B cell (primary cell): ENCODE measurements around the gene NAV1. TPM values are rescaled to one million over a fixed set of nuclear protein-coding genes. Genes with fewer than 3 reads are reported as not detected.

Experiments
- ATAC-seq: fragments of 200-7000 bp; cut with Tn5 transposase; one replicate; pipeline ENCODE4 v1.10.0; 2021; ENCODE audit warnings: low read depth, mild to moderate bottlenecking, moderate number of reproducible peaks, moderate library complexity
- CTCF ChIA-PET: fragments of 350-600 bp; sonication (Branson Sonifier 250); formaldehyde crosslinking; loops from one replicate; lab custom pipeline; 2021; ENCODE audit warnings: antibody characterized with exemption, inconsistent platforms; lab: Charles Lee
- POLR2A ChIA-PET: fragments of 350-600 bp; sonication (Branson Sonifier 250); formaldehyde crosslinking; loops from one replicate; lab custom pipeline; 2021; ENCODE audit warnings: antibody characterized with exemption; lab: Charles Lee
- DNase-seq: peaks from one replicate; pipeline ENCODE4 v3.0.0; 2013
- H2AFZ ChIP-seq: 2 replicates; pipeline ENCODE4 v1.6.1; 2012; ENCODE audit warnings: mild to moderate bottlenecking, low read depth, low read length; ENCODE audit not compliant: insufficient read depth, poor library complexity, severe bottlenecking
- H3K27ac ChIP-seq, 2 donors: 1 replicate in 1 of 2; 2 replicates in 1 of 2; pipeline ENCODE4 v1.5.1; 2012 to 2013; ENCODE audit warnings: low read length in 2 of 2, mild to moderate bottlenecking in 2 of 2, moderate library complexity in 1 of 2
- H3K27me3 ChIP-seq, 4 experiments: fragments of 200-600 bp in 1 of 4; sonication (generic) in 1 of 4; replicated peaks in 1 of 4; 1 replicate in 2 of 4; 2 replicates in 2 of 4; pipeline versions ENCODE4 v1.6.1 to v1.7.0; 2013 to 2016; ENCODE audit warnings: low read length in 3 of 4, mild to moderate bottlenecking in 2 of 4, mixed read lengths in 1 of 4, moderate library complexity in 1 of 4; ENCODE audit not compliant: insufficient read depth in 4 of 4, control insufficient read depth in 3 of 4; ENCODE audit errors: control extremely low read depth in 1 of 4
- H3K36me3 ChIP-seq, 2 experiments: replicated peaks in 1 of 2; 1 replicate in 1 of 2; 2 replicates in 1 of 2; pipeline versions ENCODE4 v1.6.1 to v1.7.1; 2013; ENCODE audit warnings: low read length in 1 of 2; ENCODE audit not compliant: insufficient read depth in 2 of 2, control insufficient read depth in 1 of 2; ENCODE audit errors: control extremely low read depth in 1 of 2, extremely low read depth in 1 of 2
- H3K4me1 ChIP-seq, 2 donors: fragments of 200-600 bp in 1 of 2; sonication (generic) in 1 of 2; 1 replicate in 1 of 2; 2 replicates in 1 of 2; pipeline versions ENCODE4 v1.5.1 to v1.6.1; 2013 to 2017; ENCODE audit warnings: low read length in 2 of 2; ENCODE audit not compliant: control insufficient read depth in 2 of 2, insufficient read depth in 2 of 2
- H3K4me2 ChIP-seq: replicated peaks from 2 replicates; pipeline ENCODE3; 2012; ENCODE audit warnings: mild to moderate bottlenecking, low read depth, low read length; ENCODE audit not compliant: poor library complexity, severe bottlenecking
- H3K4me3 ChIP-seq, 5 experiments: fragments of 200-600 bp in 1 of 5; sonication (generic) in 1 of 5; 1 replicate in 3 of 5; 2 replicates in 2 of 5; pipeline versions ENCODE4 v1.5.1 to v1.7.0; 2011 to 2016; ENCODE audit warnings: low read length in 4 of 5, mild to moderate bottlenecking in 4 of 5, low read depth in 2 of 5, control low read depth in 1 of 5, moderate library complexity in 1 of 5; ENCODE audit not compliant: insufficient read depth in 1 of 5; ENCODE audit errors: control extremely low read depth in 1 of 5, extremely low read depth in 1 of 5
- H3K79me2 ChIP-seq: fragments of 200-600 bp; sonication (generic); one replicate; pipeline ENCODE4 v1.6.0; 2016; ENCODE audit warnings: low read length; ENCODE audit not compliant: control insufficient read depth, insufficient read depth
- H3K9ac ChIP-seq: fragments of 200-600 bp; sonication (generic); 2 replicates; pipeline ENCODE4 v1.6.1; 2017; ENCODE audit warnings: mild to moderate bottlenecking, low read length, moderate library complexity
- H3K9me3 ChIP-seq, 3 donors: one replicate each; pipeline versions ENCODE4 v1.6.1 to v1.7.1; 2013; ENCODE audit warnings: low read length in 2 of 3; ENCODE audit not compliant: control insufficient read depth in 2 of 3, insufficient read depth in 1 of 3; ENCODE audit errors: control extremely low read depth in 1 of 3
- H4K20me1 ChIP-seq: 2 replicates; pipeline ENCODE4 v1.6.0; 2012; ENCODE audit warnings: mild to moderate bottlenecking, low read length; ENCODE audit not compliant: insufficient read depth, control insufficient read depth, poor library complexity, severe bottlenecking
- H3K27ac Mint-ChIP-seq: one replicate; pipeline ENCODE4 v1.8.0; 2021; ENCODE audit warnings: mixed read lengths
- H3K27me3 Mint-ChIP-seq: one replicate; pipeline ENCODE4 v1.8.0; 2021; ENCODE audit warnings: mixed read lengths
- H3K4me1 Mint-ChIP-seq: one replicate; pipeline ENCODE4 v1.8.0; 2021; ENCODE audit warnings: mixed read lengths
- H3K4me3 Mint-ChIP-seq: one replicate; pipeline ENCODE4 v1.8.0; 2021; ENCODE audit warnings: mixed read lengths
- H3K9me3 Mint-ChIP-seq: one replicate; pipeline ENCODE4 v1.8.0; 2022; ENCODE audit warnings: mixed read lengths; ENCODE audit not compliant: insufficient read depth
- EZH2 ChIP-seq: IDR thresholded peaks from 2 replicates; pipeline ENCODE4 v1.6.1; 2012; ENCODE audit warnings: borderline replicate concordance, low read depth, mild to moderate bottlenecking, moderate library complexity, low read length; ENCODE audit not compliant: insufficient read depth, poor library complexity, severe bottlenecking
- WGBS: methylation state at CpG from one replicate; pipeline ENCODE4 v1.1.5; 2013; ENCODE audit warnings: missing lambda C conversion rate; ENCODE audit not compliant: insufficient coverage; 5-methylcytosine and 5-hydroxymethylcytosine counted together
- intact Hi-C: fragments of 100-400 bp; cut with micrococcal nuclease; formaldehyde crosslinking; loops from one replicate; pipeline ENCODE4 v1.10.0; 2022
- polyA minus RNA-seq: library from RNA; depleted of rRNA, polyadenylated mRNA; stranded (reverse); fragments of >200 nt; gene quantifications from 2 replicates; pipeline ENCODE4 v1.2.3, GENCODE V29; 2012
- polyA plus RNA-seq: library from polyadenylated mRNA; depleted of rRNA; stranded (reverse); fragments of >200 nt; gene quantifications from 2 replicates; pipeline ENCODE4 v1.2.3, GENCODE V29; 2012
- total RNA-seq, 2 donors: library from RNA; stranded (reverse); fragments of 120-200 nt in 1 of 2; gene quantifications; 1 replicate in 1 of 2; 2 replicates in 1 of 2; pipeline versions ENCODE4 v1.2.3 to v1.2.4, GENCODE V29; 2013 to 2022
- TF ChIP-seq, protein P1 (sequence below): fragments of 200-600 bp; IDR thresholded peaks from one replicate; pipeline ENCODE4 v1.8.0; 2022; ENCODE audit warnings: antibody characterized with exemption, mild to moderate bottlenecking

Gene NAV1
- total RNA-seq, result 4.3 and 4.7 TPM in 2 replicates
- 2.2 TPM for total RNA-seq (2013)
- 1.5 and 1.6 TPM in 2 replicates for polyA plus RNA-seq
- polyA minus RNA-seq, result 1.2 and 2.6 TPM in 2 replicates

DNA sequence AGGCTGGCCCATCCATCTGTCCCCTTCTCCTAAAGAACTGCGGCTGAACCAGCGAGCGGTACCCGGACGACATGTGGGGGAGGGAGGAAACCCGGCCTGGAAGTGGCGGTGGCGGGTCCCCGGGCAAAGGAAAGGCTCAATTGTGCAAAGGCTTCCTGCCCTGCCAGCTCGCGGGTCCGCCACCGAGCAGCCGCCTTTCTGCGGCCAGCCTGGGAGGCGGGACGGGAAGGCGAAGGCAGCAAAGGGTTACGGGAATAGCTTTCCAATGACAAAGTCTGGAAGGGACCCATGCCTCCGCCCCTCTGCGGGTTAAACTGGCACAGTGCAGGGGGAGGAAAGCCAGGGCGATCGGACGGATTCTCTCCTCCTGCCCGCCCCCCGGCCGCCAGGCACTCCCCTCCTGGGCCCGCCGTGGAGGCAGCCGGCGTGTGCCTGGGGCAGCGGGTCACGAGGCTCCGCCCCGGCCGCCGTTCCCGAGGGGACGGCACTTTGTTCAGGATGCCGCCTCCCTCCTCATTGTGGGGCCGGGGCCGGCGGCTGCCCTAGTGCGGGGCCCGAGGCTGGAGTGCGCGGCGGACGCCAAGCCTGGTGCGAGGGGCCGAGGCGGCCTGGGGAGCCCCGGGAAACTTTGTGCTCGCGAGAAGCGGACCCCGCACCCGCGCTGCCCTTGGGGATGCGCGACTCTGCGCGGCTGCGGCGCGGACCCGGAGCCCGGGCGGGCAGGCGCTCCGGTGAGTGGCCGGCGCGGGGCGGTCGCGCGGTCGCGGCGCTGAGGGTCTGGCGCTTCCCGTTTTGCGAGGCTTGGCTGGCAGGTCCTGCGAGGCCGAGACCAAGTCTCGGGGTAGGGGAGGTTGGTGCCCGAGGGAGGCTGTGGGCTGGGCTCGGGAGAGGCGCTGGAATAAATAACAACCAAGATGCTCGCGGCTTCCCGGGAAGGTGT, at the start of gene NAV1:
Gene NAV1 (plus strand): TSS at position 516 of the 940 bp plus-strand sequence. CDS start 83,758 bp downstream, outside the sequence.
- H3K27ac Mint-ChIP-seq, result no peak within 1 kb of the TSS
- ATAC-seq (peak; percentile 23), DNase-seq (peak; percentile 34)

More for the DNA sequence above, at the start of gene NAV1:
- Histone ChIP-seq H3K36me3 (no peaks in the 10 kb centered on the region), H3K9me3 (peaks cover 0 to 10% (median 0%) of the 10 kb centered on the region in 3 donors), H3K4me1 (peaks cover 22 to 39% of the 10 kb centered on the region in 2 donors), H3K4me2 (peak within 1 kb of the TSS; percentile 87), H3K27ac (no peak within 1 kb of the TSS), H3K4me3 (peak within 1 kb of the TSS in 4 of 5 experiments; percentile 17 to 55 (median 43)), H2AFZ (peak within 1 kb of the TSS; percentile 58), H4K20me1 (no peaks in the 10 kb centered on the region), H3K79me2 (no peaks in the 10 kb centered on the region), H3K27me3 (peaks cover 0 to 52% (median 33%) of the 10 kb centered on the region in 4 experiments), H3K9ac (peak within 1 kb of the TSS; percentile 48)
- H3K9me3 Mint-ChIP-seq, result no peaks in the 10 kb centered on the region
- intact Hi-C loops, result no loop called here
- peaks cover 51% of the 10 kb centered on the region for H3K27me3 Mint-ChIP-seq
- peak within 1 kb of the TSS; percentile 85 for H3K4me3 Mint-ChIP-seq
- ChIA-PET POLR2A (no interaction called here), CTCF (interaction anchor here (1.1 to 2.4 kb wide), 4 partner anchors 26 to 58 kb away, joined by 3 to 14 read pairs (median 8); partner anchors contain the start of gene CSRP1)
- H3K4me1 Mint-ChIP-seq, result peaks cover 34% of the 10 kb centered on the region
- TF ChIP-seq, protein P1, sequence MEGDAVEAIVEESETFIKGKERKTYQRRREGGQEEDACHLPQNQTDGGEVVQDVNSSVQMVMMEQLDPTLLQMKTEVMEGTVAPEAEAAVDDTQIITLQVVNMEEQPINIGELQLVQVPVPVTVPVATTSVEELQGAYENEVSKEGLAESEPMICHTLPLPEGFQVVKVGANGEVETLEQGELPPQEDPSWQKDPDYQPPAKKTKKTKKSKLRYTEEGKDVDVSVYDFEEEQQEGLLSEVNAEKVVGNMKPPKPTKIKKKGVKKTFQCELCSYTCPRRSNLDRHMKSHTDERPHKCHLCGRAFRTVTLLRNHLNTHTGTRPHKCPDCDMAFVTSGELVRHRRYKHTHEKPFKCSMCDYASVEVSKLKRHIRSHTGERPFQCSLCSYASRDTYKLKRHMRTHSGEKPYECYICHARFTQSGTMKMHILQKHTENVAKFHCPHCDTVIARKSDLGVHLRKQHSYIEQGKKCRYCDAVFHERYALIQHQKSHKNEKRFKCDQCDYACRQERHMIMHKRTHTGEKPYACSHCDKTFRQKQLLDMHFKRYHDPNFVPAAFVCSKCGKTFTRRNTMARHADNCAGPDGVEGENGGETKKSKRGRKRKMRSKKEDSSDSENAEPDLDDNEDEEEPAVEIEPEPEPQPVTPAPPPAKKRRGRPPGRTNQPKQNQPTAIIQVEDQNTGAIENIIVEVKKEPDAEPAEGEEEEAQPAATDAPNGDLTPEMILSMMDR, result no peak
- no peak for TF ChIP-seq EZH2
- WGBS, result under 1% methylated on average over 93 of the region's 93 CpGs
